ENCODE data around the gene TSLP. TPM values are rescaled to one million over a fixed set of nuclear protein-coding genes. Genes with fewer than 3 reads are reported as not detected.

Gene TSLP
- total RNA-seq, 2 experiments from 2014 or later = 0.65 to 1.0 TPM

- ATAC-seq = peak; percentile 94
- TF ChIP-seq, protein P1, sequence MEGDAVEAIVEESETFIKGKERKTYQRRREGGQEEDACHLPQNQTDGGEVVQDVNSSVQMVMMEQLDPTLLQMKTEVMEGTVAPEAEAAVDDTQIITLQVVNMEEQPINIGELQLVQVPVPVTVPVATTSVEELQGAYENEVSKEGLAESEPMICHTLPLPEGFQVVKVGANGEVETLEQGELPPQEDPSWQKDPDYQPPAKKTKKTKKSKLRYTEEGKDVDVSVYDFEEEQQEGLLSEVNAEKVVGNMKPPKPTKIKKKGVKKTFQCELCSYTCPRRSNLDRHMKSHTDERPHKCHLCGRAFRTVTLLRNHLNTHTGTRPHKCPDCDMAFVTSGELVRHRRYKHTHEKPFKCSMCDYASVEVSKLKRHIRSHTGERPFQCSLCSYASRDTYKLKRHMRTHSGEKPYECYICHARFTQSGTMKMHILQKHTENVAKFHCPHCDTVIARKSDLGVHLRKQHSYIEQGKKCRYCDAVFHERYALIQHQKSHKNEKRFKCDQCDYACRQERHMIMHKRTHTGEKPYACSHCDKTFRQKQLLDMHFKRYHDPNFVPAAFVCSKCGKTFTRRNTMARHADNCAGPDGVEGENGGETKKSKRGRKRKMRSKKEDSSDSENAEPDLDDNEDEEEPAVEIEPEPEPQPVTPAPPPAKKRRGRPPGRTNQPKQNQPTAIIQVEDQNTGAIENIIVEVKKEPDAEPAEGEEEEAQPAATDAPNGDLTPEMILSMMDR (IDR thresholded peaks at IDR 0.05) = no peak
- DNase-seq = peak; percentile 35
- no peaks in the 10 kb centered on the region for H3K27me3 Mint-ChIP-seq
- POLR2A ChIA-PET = no interaction called here
- CTCF ChIA-PET = no interaction called here
- intact Hi-C loops (cut with micrococcal nuclease) = no loop called here
- no peaks in the 10 kb centered on the region for H3K9me3 Mint-ChIP-seq
- peaks cover 45% of the 10 kb centered on the region for H3K4me1 Mint-ChIP-seq (ENCODE audit: low read depth)
- H3K36me3 Mint-ChIP-seq (ENCODE audit: low read depth) = peaks cover 52% of the 10 kb centered on the region
- H3K4me3 Mint-ChIP-seq = no peak overlapping the region
- H3K27ac Mint-ChIP-seq = no peak overlapping the region
Observed at GRCh38 chr5:111119856-111120255, 48.3 kb downstream of the TSLP start.

GRCh38 chr5:111120911-111121310, 49.4 kb downstream of the TSLP start:
- Mint-ChIP-seq H3K4me3 (no peak overlapping the region), H3K36me3 (ENCODE audit: low read depth) (peaks cover 49% of the 10 kb centered on the region), H3K27me3 (no peaks in the 10 kb centered on the region), H3K27ac (peak overlapping the region; percentile 53), H3K9me3 (no peaks in the 10 kb centered on the region), H3K4me1 (ENCODE audit: low read depth) (peaks cover 41% of the 10 kb centered on the region)
- intact Hi-C loops (cut with micrococcal nuclease) = no loop called here
- TF ChIP-seq, protein P1 (IDR thresholded peaks at IDR 0.05) = no peak
- DNase-seq = no peak
- ChIA-PET POLR2A (no interaction called here), CTCF (no interaction called here)
- ATAC-seq = no peak

DNA sequence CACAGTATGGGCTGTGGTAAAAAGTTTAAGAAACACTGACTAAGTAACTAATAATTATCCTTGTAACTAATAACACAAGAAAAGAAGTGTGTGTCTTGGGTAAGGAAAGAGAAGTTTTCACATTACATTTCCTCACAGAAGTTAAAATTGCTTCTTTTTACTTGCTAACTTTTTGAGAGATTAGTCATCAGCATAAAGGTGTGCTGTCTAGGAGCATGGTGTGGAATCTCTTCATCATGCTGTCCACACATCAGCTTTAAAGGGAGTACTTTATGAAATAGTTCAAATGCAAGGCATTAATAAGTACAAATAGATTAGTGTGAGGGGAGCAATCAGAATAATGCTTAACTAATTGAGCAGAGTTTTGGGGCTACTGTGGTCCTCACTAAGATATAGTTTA, 50.4 kb downstream of the TSLP start:
- POLR2A ChIA-PET = no interaction called here
- H3K9me3 Mint-ChIP-seq = no peaks in the 10 kb centered on the region
- TF ChIP-seq, protein P1 (IDR thresholded peaks at IDR 0.05) = no peak
- H3K36me3 Mint-ChIP-seq (ENCODE audit: low read depth) = peaks cover 55% of the 10 kb centered on the region
- no peak overlapping the region for H3K4me3 Mint-ChIP-seq
- no peaks in the 10 kb centered on the region for H3K27me3 Mint-ChIP-seq
- H3K27ac Mint-ChIP-seq = peak overlapping the region; percentile 63
- ATAC-seq (no peak), DNase-seq (no peak)
- peaks cover 35% of the 10 kb centered on the region for H3K4me1 Mint-ChIP-seq (ENCODE audit: low read depth)
- CTCF ChIA-PET = no interaction called here
- intact Hi-C loops (cut with micrococcal nuclease) = no loop called here

- H3K27me3 Mint-ChIP-seq = no peaks in the 10 kb centered on the region
- peaks cover 54% of the 10 kb centered on the region for H3K36me3 Mint-ChIP-seq (ENCODE audit: low read depth)
- ChIA-PET POLR2A (no interaction called here), CTCF (no interaction called here)
- no peak overlapping the region for H3K4me3 Mint-ChIP-seq
- ATAC-seq (no peak), DNase-seq (no peak)
- intact Hi-C loops (cut with micrococcal nuclease) = no loop called here
- TF ChIP-seq, protein P1 (IDR thresholded peaks at IDR 0.05) = no peak
- peaks cover 31% of the 10 kb centered on the region for H3K4me1 Mint-ChIP-seq (ENCODE audit: low read depth)
- no peaks in the 10 kb centered on the region for H3K9me3 Mint-ChIP-seq
- H3K27ac Mint-ChIP-seq = no peak overlapping the region
Observed at GRCh38 chr5:111122398-111122797, 50.9 kb downstream of the TSLP start.

GRCh38 chr5:111124793-111125192, 53.3 kb downstream of the TSLP start:
- Mint-ChIP-seq H3K36me3 (ENCODE audit: low read depth) (peaks cover 54% of the 10 kb centered on the region), H3K27ac (no peak overlapping the region), H3K9me3 (no peaks in the 10 kb centered on the region), H3K4me1 (ENCODE audit: low read depth) (peaks cover 17% of the 10 kb centered on the region), H3K27me3 (no peaks in the 10 kb centered on the region), H3K4me3 (no peak overlapping the region)
- ChIA-PET POLR2A (no interaction called here), CTCF (no interaction called here)
- DNase-seq (no peak), ATAC-seq (no peak)
- TF ChIP-seq, protein P1 (IDR thresholded peaks at IDR 0.05) = no peak
- intact Hi-C loops (cut with micrococcal nuclease) = no loop called here

Measured in activated CD8-positive, alpha-beta T cell treated with anti-CD3 and anti-CD28 coated beads for 36 hours (primary cell).